ENCODE data around the gene SLC35G3. TPM values are rescaled to one million over a fixed set of nuclear protein-coding genes. Genes with fewer than 3 reads are reported as not detected.

SLC35G3 gene
- total RNA-seq, 1 experiment from 2014 or later, result not detected

DNA sequence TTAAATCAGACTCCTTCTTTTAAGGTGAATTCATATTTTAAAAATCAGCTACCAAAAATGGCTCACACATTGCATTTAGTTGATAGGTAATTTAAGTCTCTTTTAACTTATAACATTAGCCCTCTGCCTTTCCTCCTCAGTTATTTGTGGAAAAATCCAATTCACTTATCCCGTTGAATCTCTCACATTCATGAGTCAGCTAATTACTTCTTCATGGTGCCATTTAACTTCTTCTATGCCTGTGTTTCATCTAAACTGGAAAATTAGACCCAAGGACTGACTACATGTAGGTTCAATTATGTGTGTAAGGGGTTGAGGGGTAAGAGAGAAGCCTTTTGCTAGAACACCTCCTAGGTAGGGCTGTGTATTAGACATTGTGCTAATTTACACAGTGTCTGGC is 30.2 kb upstream of the SLC35G3 start:
- no CpG with 5 or more reads among the region's 1 CpG for WGBS (ENCODE audit: extremely low coverage, insufficient read length, low lambda C conversion rate)
- Histone ChIP-seq H2BK12ac (ENCODE audit: insufficient read length, low read depth, low read length) (no peak overlapping the region), H4K20me1 (ENCODE audit: control insufficient read depth, insufficient read depth, insufficient read length) (no peaks in the 10 kb centered on the region), H3K4ac (ENCODE audit: low read depth, low read length) (no peak overlapping the region), H3K9me3 (ENCODE audit: control insufficient read depth, low read depth, low read length) (no peaks in the 10 kb centered on the region), H3K23me2 (ENCODE audit: insufficient read length, low read depth, low read length, poor library complexity, severe bottlenecking) (no peaks in the 10 kb centered on the region), H3K79me1 (ENCODE audit: insufficient read depth, low read depth, low read length, poor library complexity, severe bottlenecking) (no peaks in the 10 kb centered on the region), H3K4me1 (ENCODE audit: insufficient read depth, low read length) (no peaks in the 10 kb centered on the region), H2BK5ac (ENCODE audit: insufficient read length, low read length) (no peak overlapping the region), H3K18ac (ENCODE audit: insufficient read length, low read depth, low read length) (no peak overlapping the region), H2AFZ (ENCODE audit: low read length) (no peak overlapping the region), H3K79me2 (ENCODE audit: insufficient read depth, low read length) (no peaks in the 10 kb centered on the region), H3K9ac (ENCODE audit: extremely low read depth, insufficient read length, low read length) (no peak overlapping the region), H2BK20ac (ENCODE audit: low read depth, low read length, poor library complexity, severe bottlenecking) (no peak overlapping the region), H3K14ac (ENCODE audit: insufficient read depth, low read length) (no peak overlapping the region), H2BK15ac (ENCODE audit: low read depth, low read length) (no peak overlapping the region), H2BK120ac (ENCODE audit: low read depth, low read length, poor library complexity, severe bottlenecking) (no peak overlapping the region), H4K8ac (replicated peaks; ENCODE audit: insufficient read length, low read depth, low read length) (no peak overlapping the region), H3K27ac (ENCODE audit: insufficient read length, low read depth, low read length) (no peak overlapping the region), H3K4me2 (ENCODE audit: insufficient read depth, insufficient read length, low read length) (no peak overlapping the region), H3K23ac (ENCODE audit: insufficient read length, low read depth, low read length) (no peak overlapping the region), H4K91ac (ENCODE audit: insufficient read length, low read depth, low read length) (no peak overlapping the region), H2AK5ac (ENCODE audit: insufficient read length, low read length) (no peak overlapping the region), H3K56ac (ENCODE audit: insufficient read length, low read depth, low read length) (no peak overlapping the region), H3K27me3 (ENCODE audit: insufficient read depth, low read length) (no peaks in the 10 kb centered on the region), H4K5ac (ENCODE audit: insufficient read length, low read depth, low read length) (no peak overlapping the region), H3T11ph (ENCODE audit: low read length) (no peak overlapping the region)
- Mint-ChIP-seq H3K27me3 (ENCODE audit: low read depth) (peaks cover 3% of the 10 kb centered on the region; the same call in 1 of the 2 replicates), H3K27ac (no peak overlapping the region), H3K36me3 (ENCODE audit: insufficient read depth in 1 of 3, low read depth in 3 of 3) (no peaks in the 10 kb centered on the region; a peak in 1 of 7 replicates), H3K4me1 (no peaks in the 10 kb centered on the region), H3K4me3 (no peak overlapping the region), H3K9me3 (peaks cover 4 to 9% of the 10 kb centered on the region in 2 experiments; a peak in 3 of 5 replicates)
- TF ChIP-seq, protein P1, sequence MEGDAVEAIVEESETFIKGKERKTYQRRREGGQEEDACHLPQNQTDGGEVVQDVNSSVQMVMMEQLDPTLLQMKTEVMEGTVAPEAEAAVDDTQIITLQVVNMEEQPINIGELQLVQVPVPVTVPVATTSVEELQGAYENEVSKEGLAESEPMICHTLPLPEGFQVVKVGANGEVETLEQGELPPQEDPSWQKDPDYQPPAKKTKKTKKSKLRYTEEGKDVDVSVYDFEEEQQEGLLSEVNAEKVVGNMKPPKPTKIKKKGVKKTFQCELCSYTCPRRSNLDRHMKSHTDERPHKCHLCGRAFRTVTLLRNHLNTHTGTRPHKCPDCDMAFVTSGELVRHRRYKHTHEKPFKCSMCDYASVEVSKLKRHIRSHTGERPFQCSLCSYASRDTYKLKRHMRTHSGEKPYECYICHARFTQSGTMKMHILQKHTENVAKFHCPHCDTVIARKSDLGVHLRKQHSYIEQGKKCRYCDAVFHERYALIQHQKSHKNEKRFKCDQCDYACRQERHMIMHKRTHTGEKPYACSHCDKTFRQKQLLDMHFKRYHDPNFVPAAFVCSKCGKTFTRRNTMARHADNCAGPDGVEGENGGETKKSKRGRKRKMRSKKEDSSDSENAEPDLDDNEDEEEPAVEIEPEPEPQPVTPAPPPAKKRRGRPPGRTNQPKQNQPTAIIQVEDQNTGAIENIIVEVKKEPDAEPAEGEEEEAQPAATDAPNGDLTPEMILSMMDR (conservative IDR thresholded peaks at IDR 0.05), result no peak
- no peak for DNase-seq

All from H9 (cell line).